IMR-90 (cell line): ENCODE results near the gene SUPV3L1.

ENCODE experiments used
- BHLHE40 ChIP-seq: fragments of 150-350 bp; IDR thresholded peaks from 2 replicates; pipeline ENCODE4 v1.6.1; 2016; ENCODE audit warnings: mild to moderate bottlenecking, low read depth, low read length
- CEBPB ChIP-seq: IDR thresholded peaks from 2 replicates; pipeline ENCODE4 v1.6.1; 2012; ENCODE audit warnings: low read depth, low read length, improper control_type of control experiment
- CHD1 ChIP-seq: IDR thresholded peaks from 2 replicates; pipeline ENCODE4 v1.6.1; 2012; ENCODE audit warnings: low read depth, low read length, improper control_type of control experiment
- CTCF ChIP-seq: conservative IDR thresholded peaks from 2 replicates; pipeline ENCODE4 v1.5.1; 2012; ENCODE audit warnings: mild to moderate bottlenecking, low read depth, low read length, improper control_type of control experiment
- FOS ChIP-seq: fragments of 150-350 bp; IDR thresholded peaks from 2 replicates; pipeline ENCODE4 v1.6.1; 2016; ENCODE audit warnings: low read depth, low read length
- MAFK ChIP-seq: IDR thresholded peaks from 2 replicates; pipeline ENCODE4 v1.6.1; 2012; ENCODE audit warnings: low read depth, low read length, improper control_type of control experiment
- MAZ ChIP-seq: IDR thresholded peaks from 2 replicates; pipeline ENCODE4 v1.6.1; 2012; ENCODE audit warnings: low read depth, mild to moderate bottlenecking, low read length, improper control_type of control experiment, moderate library complexity, borderline replicate concordance
- MXI1 ChIP-seq: IDR thresholded peaks from 2 replicates; pipeline ENCODE4 v1.6.1; 2012; ENCODE audit warnings: low read depth, mild to moderate bottlenecking, low read length, moderate library complexity, borderline replicate concordance
- NFE2L2 ChIP-seq: fragments of 150-350 bp; IDR thresholded peaks from 2 replicates; pipeline ENCODE4 v1.6.1; 2016; ENCODE audit warnings: low read depth, mild to moderate bottlenecking, low read length
- POLR2A ChIP-seq: IDR thresholded peaks from 2 replicates; pipeline ENCODE4 v1.6.1; 2012; ENCODE audit warnings: mild to moderate bottlenecking, low read depth, low read length
- RAD21 ChIP-seq: IDR thresholded peaks from 2 replicates; pipeline ENCODE4 v1.6.1; 2012; ENCODE audit warnings: low read length, improper control_type of control experiment
- RCOR1 ChIP-seq: IDR thresholded peaks from 2 replicates; pipeline ENCODE4 v1.6.1; 2012; ENCODE audit warnings: mild to moderate bottlenecking, low read length, improper control_type of control experiment; ENCODE audit not compliant: insufficient replicate concordance
- RFX5 ChIP-seq: IDR thresholded peaks from 2 replicates; pipeline ENCODE4 v1.8.0; 2012; ENCODE audit warnings: low read depth, mild to moderate bottlenecking, low read length, moderate library complexity
- USF2 ChIP-seq: fragments of 150-350 bp; IDR thresholded peaks from 2 replicates; pipeline ENCODE4 v1.6.1; 2017; ENCODE audit warnings: mild to moderate bottlenecking, antibody characterized with exemption, low read length, low read depth

- no peak for TF ChIP-seq CTCF
- no peak for TF ChIP-seq BHLHE40
- no peak for TF ChIP-seq POLR2A
- no peak for TF ChIP-seq MXI1
- no peak for TF ChIP-seq USF2
- TF ChIP-seq FOS = no peak
- TF ChIP-seq RFX5 = no peak
- TF ChIP-seq MAFK = no peak
- TF ChIP-seq RAD21 = no peak
- no peak for TF ChIP-seq RCOR1
- TF ChIP-seq CEBPB = no peak
- TF ChIP-seq MAZ = no peak
- TF ChIP-seq CHD1 = no peak
- no peak for TF ChIP-seq NFE2L2
These were observed 66.0 kb downstream of the SUPV3L1 start for GRCh38 chr10:69246036-69246435.
